Chondrocyte (in vitro differentiated cells): ENCODE measurements around the gene SCN2A. TPM values are rescaled to one million over a fixed set of nuclear protein-coding genes. Genes with fewer than 3 reads are reported as not detected.

Experiments used
- DNase-seq: peaks from one replicate; pipeline ENCODE4 v3.0.0; 2021; ENCODE audit warnings: mixed read lengths, low spot score
- H3K27ac Mint-ChIP-seq: one replicate; pipeline ENCODE4 v1.8.0; 2021; ENCODE audit warnings: mild to moderate bottlenecking, moderate library complexity, mixed read lengths; ENCODE audit not compliant: unreplicated experiment
- H3K27me3 Mint-ChIP-seq: 2 replicates; pipeline ENCODE4 v1.8.0; 2021; ENCODE audit warnings: low read depth, mixed read lengths
- H3K36me3 Mint-ChIP-seq: 2 replicates; pipeline ENCODE4 v1.8.0; 2021; ENCODE audit warnings: low read depth, mixed read lengths
- H3K4me1 Mint-ChIP-seq: 2 replicates; pipeline ENCODE4 v1.8.0; 2021; ENCODE audit warnings: low read depth, mild to moderate bottlenecking, mixed read lengths
- H3K4me3 Mint-ChIP-seq: one replicate; pipeline ENCODE4 v1.8.0; 2021; ENCODE audit warnings: mild to moderate bottlenecking, moderate library complexity, mixed read lengths; ENCODE audit not compliant: unreplicated experiment
- H3K9me3 Mint-ChIP-seq: 2 replicates; pipeline ENCODE4 v1.8.0; 2021; ENCODE audit warnings: low read depth, mixed read lengths
- total RNA-seq: library from RNA; stranded (reverse); gene quantifications from 3 replicates; pipeline ENCODE4 v1.2.1, GENCODE V29; 2021
- TF ChIP-seq, protein P1 (sequence below): fragments of 200-600 bp; sonication (generic); IDR thresholded peaks from 2 replicates; pipeline ENCODE4 v1.5.0; 2021; ENCODE audit warnings: antibody characterized with exemption, mild to moderate bottlenecking, moderate library complexity

Gene SCN2A
- total RNA-seq, 1 donor from 2014 or later, result 1.8 TPM

DNA sequence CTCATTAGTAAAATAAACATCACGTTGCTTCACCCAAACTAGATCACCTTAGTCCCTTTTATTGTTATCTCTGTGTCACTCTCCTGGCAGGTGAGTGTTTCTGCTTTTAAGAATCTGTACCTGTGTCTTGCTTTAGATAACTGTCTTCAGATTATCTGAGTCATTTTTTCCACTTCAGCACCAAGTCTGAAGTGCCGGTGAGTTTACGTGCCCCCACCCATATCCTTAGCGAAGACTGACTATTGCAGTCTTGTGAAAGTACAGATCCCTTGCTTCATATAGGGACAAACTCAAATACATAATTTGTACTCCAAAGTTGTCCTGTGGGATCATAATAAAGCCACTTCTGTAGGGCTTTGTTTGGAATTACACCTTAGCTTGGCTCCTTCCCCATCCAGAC is 41.1 kb downstream of the SCN2A start:
- H3K9me3 Mint-ChIP-seq, result no peaks in the 10 kb centered on the region
- no peaks in the 10 kb centered on the region for H3K4me1 Mint-ChIP-seq
- no peak for DNase-seq
- no peak overlapping the region for H3K27ac Mint-ChIP-seq
- TF ChIP-seq, protein P1, sequence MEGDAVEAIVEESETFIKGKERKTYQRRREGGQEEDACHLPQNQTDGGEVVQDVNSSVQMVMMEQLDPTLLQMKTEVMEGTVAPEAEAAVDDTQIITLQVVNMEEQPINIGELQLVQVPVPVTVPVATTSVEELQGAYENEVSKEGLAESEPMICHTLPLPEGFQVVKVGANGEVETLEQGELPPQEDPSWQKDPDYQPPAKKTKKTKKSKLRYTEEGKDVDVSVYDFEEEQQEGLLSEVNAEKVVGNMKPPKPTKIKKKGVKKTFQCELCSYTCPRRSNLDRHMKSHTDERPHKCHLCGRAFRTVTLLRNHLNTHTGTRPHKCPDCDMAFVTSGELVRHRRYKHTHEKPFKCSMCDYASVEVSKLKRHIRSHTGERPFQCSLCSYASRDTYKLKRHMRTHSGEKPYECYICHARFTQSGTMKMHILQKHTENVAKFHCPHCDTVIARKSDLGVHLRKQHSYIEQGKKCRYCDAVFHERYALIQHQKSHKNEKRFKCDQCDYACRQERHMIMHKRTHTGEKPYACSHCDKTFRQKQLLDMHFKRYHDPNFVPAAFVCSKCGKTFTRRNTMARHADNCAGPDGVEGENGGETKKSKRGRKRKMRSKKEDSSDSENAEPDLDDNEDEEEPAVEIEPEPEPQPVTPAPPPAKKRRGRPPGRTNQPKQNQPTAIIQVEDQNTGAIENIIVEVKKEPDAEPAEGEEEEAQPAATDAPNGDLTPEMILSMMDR, result no peak
- peaks cover 1% of the 10 kb centered on the region for H3K27me3 Mint-ChIP-seq
- no peak overlapping the region for H3K4me3 Mint-ChIP-seq
- no peaks in the 10 kb centered on the region for H3K36me3 Mint-ChIP-seq

DNA sequence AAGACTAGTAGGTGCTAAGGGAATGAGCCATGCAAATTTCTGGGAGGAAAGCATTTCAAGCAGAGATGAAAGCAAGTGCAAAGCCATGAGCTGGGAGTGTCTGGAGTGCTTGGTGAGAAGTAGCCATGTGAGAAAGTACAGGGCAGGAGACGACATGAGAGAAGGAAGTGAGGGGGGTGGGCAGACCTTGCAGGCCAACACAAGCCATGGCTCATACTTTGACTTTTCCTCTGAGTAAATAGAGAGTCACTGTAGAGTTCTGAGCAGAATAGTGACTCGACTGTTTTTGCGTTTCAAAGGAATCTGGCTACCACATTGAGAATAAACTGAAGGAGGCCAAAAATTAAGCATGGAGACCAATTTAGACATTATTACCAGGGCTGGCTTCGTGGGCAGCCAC is 42.2 kb downstream of the SCN2A start:
- H3K4me1 Mint-ChIP-seq, result no peaks in the 10 kb centered on the region
- TF ChIP-seq, protein P1, result no peak
- no peaks in the 10 kb centered on the region for H3K36me3 Mint-ChIP-seq
- peaks cover 1% of the 10 kb centered on the region for H3K27me3 Mint-ChIP-seq
- no peaks in the 10 kb centered on the region for H3K9me3 Mint-ChIP-seq
- no peak overlapping the region for H3K4me3 Mint-ChIP-seq
- no peak for DNase-seq
- H3K27ac Mint-ChIP-seq, result no peak overlapping the region

DNA sequence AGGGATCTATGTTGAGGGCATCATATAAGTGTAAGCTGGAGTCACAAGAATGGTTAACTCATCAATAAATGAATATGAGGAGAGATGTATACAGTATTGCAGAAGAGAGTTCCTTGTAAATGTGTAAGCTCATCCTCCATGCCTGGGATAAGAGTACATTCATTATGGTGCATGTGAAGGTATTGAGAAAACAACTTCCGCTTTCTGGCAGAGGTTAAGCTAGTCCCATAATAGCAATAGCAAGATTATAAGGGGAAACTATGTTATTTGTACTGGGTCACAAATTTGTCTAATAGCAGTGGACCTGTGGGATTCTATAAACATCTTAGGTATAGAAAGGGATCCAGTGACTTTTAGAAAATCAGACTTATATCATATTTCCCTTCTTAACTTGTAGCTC is 44.1 kb downstream of the SCN2A start:
- no peaks in the 10 kb centered on the region for H3K36me3 Mint-ChIP-seq
- no peak for DNase-seq
- H3K9me3 Mint-ChIP-seq, result no peaks in the 10 kb centered on the region
- TF ChIP-seq, protein P1, result no peak
- H3K4me3 Mint-ChIP-seq, result no peak overlapping the region
- peaks cover 1% of the 10 kb centered on the region for H3K27me3 Mint-ChIP-seq
- no peaks in the 10 kb centered on the region for H3K4me1 Mint-ChIP-seq
- no peak overlapping the region for H3K27ac Mint-ChIP-seq

DNA sequence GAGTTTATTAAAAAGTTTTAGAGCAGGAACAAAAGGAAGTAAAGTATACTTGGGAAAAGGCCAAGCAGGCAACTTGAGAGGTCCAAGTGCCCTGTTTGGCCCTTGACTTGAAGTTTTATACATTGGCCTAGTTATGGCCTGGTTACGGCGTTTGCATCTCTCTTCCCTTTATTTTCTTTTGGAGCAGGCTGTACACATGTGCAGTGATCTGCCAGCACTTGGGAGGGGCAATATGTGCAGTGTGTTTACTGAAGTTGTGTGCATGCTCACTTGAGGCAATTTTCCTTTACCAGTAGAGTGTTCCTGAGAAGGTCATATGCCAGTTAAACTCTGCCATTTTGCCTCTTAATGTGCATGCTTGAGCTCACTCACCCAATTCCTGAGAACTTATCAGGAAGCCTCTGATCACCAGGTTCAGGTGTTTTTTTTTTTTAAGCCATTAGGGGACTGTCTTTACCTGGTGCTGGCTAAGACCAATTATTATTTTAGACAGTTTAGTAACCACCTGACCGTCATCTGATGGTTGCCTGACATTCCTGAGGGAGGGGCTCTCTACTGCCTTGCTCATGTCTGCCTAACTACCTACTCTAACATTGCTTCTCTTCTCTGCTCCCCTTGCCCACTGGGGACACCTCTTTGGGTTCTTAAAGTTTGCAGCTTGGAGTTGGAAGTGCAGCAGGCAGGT is 48.0 kb downstream of the SCN2A start:
- no peak for DNase-seq
- Mint-ChIP-seq H3K36me3 (no peaks in the 10 kb centered on the region), H3K27me3 (peaks cover 7% of the 10 kb centered on the region), H3K9me3 (no peaks in the 10 kb centered on the region), H3K4me1 (no peaks in the 10 kb centered on the region), H3K4me3 (no peak overlapping the region), H3K27ac (no peak overlapping the region)
- TF ChIP-seq, protein P1, result no peak

DNA sequence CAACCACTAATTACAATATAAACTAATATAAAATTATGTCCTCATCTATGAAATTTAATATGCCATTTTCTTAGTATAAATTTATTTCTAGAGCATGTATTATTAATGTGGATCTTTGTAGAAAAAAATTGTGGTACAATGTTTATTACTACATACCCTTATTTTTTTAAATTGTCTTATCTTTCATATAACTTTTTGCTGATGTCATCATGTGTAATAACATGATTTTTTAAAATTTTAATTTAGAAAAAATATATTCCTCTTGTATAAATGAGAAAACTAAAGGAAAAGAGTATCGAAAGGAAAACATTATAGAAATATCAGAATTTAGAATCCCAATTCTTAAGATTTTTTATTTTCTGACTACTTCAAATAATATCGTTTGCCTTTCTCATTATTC is 49.9 kb downstream of the SCN2A start:
- Mint-ChIP-seq H3K27me3 (peaks cover 9% of the 10 kb centered on the region), H3K9me3 (no peaks in the 10 kb centered on the region), H3K4me3 (no peak overlapping the region), H3K36me3 (no peaks in the 10 kb centered on the region), H3K27ac (no peak overlapping the region), H3K4me1 (peaks cover 4% of the 10 kb centered on the region)
- TF ChIP-seq, protein P1, result no peak
- no peak for DNase-seq
